ENCODE results near the gene FUBP3. TPM values are rescaled to one million over a fixed set of nuclear protein-coding genes. Genes with fewer than 3 reads are reported as not detected.

FUBP3 gene
- total RNA-seq, 4 donors from 2014 or later, result 47.6 to 62.0 (median 52.4) TPM

GRCh38 chr9:130665431-130666392 lies 86.3 kb downstream of the FUBP3 start:
- TF ChIP-seq POLR2AphosphoS5 (IDR thresholded peaks at IDR 0.05) (no peak), POLR2A (IDR thresholded peaks at IDR 0.05) (no peak), CTCF (IDR thresholded peaks at IDR 0.05) (no peak), EP300 (IDR thresholded peaks at IDR 0.05) (no peak)
- Histone ChIP-seq H3K36me3 (no peaks in the 10 kb centered on the region), H3K4me3 (peak overlapping the region in 1 of 2 donors; percentile 27), H3K4me1 (peaks cover 0 to 61% (median 49%) of the 10 kb centered on the region in 3 donors), H3K27ac (no peak overlapping the region), H3K9me3 (no peaks in the 10 kb centered on the region), H3K27me3 (peaks cover 80% of the 10 kb centered on the region)
- WGBS, 2 donors (ENCODE audit: low coverage in 1 of 2), result 6% methylated on average over 12 to 13 of the region's 61 CpGs
- ATAC-seq, result no peak

- 56% methylated on average over 3 of the region's 60 CpGs; no CpG with 5 or more reads in 1 of the 2 donors for WGBS, 2 donors (ENCODE audit: low coverage in 1 of 2)
- Histone ChIP-seq H3K27ac (no peak overlapping the region), H3K36me3 (no peaks in the 10 kb centered on the region), H3K4me3 (no peak overlapping the region), H3K27me3 (peaks cover 72% of the 10 kb centered on the region), H3K9me3 (no peaks in the 10 kb centered on the region), H3K4me1 (peaks cover 0 to 53% (median 41%) of the 10 kb centered on the region in 3 donors)
- no peak for ATAC-seq
- TF ChIP-seq POLR2AphosphoS5 (IDR thresholded peaks at IDR 0.05), result no peak
- no peak for TF ChIP-seq POLR2A (IDR thresholded peaks at IDR 0.05)
- no peak for TF ChIP-seq EP300 (IDR thresholded peaks at IDR 0.05)
- TF ChIP-seq CTCF (IDR thresholded peaks at IDR 0.05), result no peak
Observed at GRCh38 chr9:130666393-130667119, 87.2 kb downstream of the FUBP3 start.

- Histone ChIP-seq H3K36me3 (no peaks in the 10 kb centered on the region), H3K4me3 (no peak overlapping the region), H3K9me3 (no peaks in the 10 kb centered on the region), H3K27ac (no peak overlapping the region), H3K27me3 (peaks cover 66% of the 10 kb centered on the region), H3K4me1 (peaks cover 0 to 48% (median 36%) of the 10 kb centered on the region in 3 donors)
- TF ChIP-seq POLR2AphosphoS5 (IDR thresholded peaks at IDR 0.05) (no peak), EP300 (IDR thresholded peaks at IDR 0.05) (no peak), POLR2A (IDR thresholded peaks at IDR 0.05) (no peak), CTCF (IDR thresholded peaks at IDR 0.05) (no peak)
- WGBS, 2 donors (ENCODE audit: low coverage in 1 of 2), result 78 to 90% methylated on average over 2 to 4 of the region's 4 CpGs
- ATAC-seq, result no peak
Observed at GRCh38 chr9:130667120-130667435, 87.7 kb downstream of the FUBP3 start.

GRCh38 chr9:130668196-130668595 lies 88.8 kb downstream of the FUBP3 start:
- no peak overlapping the region for H3K4me3 ChIP-seq
- H3K36me3 ChIP-seq, result no peaks in the 10 kb centered on the region
- H3K27me3 ChIP-seq, result peaks cover 55% of the 10 kb centered on the region
- TF ChIP-seq CTCF (IDR thresholded peaks at IDR 0.05) (no peak), POLR2A (IDR thresholded peaks at IDR 0.05) (no peak), POLR2AphosphoS5 (IDR thresholded peaks at IDR 0.05) (no peak), EP300 (IDR thresholded peaks at IDR 0.05) (no peak)
- ATAC-seq, result no peak
- WGBS, 2 donors (ENCODE audit: low coverage in 1 of 2), result 98 to 100% methylated on average over 5 to 9 of the region's 13 CpGs
- peaks cover 0 to 36% (median 25%) of the 10 kb centered on the region in 3 donors for H3K4me1 ChIP-seq
- H3K9me3 ChIP-seq, result no peaks in the 10 kb centered on the region
- no peak overlapping the region for H3K27ac ChIP-seq

Data from gastroesophageal sphincter (tissue), 4 donors.